ENCODE results near the gene GALM.
"Not testable (repeated sequence)": the region's sequence is repeated elsewhere in the genome, so short reads cannot be mapped to it uniquely, and the experiment has no call there.

The GALM gene

DNA sequence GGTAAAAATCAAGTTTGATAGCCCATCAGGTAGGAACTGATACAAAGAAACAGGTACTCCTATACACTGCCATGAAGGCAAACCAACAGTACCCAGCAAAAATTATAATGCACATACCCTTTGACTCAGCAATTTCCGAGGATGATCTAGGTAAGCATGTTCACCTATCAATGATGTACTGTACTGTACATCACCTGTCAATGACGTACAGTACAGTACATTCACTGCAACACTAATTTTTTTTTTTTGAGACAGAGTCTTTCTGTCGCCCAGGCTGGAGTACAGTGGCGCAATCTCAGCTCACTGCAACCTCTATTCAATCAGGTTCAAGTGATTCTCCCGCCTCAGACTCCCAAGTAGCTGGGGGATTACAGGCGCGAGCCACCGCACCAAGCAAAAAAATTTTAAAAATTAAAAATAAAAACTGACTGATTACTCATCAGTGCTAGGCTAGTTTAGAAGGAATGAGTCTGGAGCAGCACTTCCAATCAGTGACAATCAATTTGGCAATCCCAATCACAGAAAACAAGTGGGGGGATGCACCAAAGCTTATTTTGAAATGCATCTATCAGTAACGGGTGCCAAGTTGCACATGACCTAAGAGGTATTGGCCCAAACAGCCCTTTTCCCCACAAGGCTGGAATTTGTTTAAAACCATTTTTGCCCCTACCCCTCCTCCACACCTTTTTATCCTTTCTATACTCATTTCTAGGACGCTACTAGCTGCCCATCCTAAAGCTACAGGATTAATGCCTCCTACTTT lies 77.1 kb downstream of the GALM start:
- no peak for DNase-seq (ENCODE audit: low read depth)

DNA sequence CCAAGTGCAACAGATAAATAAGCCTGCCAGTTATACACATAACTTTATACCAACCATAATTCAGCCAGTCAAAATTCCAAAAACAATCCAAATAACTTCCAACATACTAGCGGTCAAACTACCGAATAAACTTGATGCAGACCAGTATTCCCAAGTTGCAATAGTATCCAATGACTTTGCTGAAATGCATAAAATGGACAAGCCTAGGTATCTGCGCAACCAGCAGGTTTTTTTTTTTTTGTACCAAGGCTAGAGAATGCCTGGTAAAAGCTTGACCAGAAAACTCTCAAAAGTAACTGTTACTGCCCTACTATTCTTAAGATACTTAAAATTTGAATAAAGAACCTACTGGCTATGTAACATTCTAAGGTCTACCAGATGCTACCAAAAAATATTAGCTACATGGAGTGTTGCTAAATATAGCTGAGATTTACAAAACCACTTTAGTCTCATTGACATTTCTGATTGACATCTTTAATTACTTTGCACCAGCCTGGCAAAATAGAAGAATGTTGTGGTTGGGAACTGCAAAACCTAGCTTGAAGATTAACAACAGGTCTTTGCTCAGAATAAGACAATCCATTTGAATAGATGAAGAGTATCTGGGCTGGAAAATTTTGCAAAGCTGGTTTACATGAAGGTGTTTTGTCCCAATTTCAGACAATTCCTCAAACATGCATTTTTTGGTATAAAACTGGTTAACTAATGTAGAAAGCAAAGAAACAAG lies 77.9 kb downstream of the GALM start:
- no peak for DNase-seq (ENCODE audit: low read depth)

DNA sequence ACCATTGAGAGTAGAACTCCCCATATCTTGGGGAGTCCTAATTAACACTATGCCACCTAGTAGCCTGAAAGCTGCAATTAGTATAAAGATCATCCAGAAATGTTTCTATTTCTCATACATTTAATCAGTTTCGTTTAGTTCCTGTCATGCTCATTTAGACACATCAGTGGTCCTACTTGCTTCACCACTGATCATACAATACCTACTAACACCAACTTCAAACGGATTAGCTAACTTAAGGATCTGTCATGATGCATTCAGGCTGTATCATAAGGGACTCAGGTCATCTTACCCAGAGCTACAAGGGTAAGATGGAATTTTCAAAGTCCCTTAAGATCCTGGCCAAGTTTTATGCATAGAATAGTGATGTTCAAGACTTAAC lies 78.5 kb downstream of the GALM start:
- no peak for DNase-seq (ENCODE audit: low read depth)

DNA sequence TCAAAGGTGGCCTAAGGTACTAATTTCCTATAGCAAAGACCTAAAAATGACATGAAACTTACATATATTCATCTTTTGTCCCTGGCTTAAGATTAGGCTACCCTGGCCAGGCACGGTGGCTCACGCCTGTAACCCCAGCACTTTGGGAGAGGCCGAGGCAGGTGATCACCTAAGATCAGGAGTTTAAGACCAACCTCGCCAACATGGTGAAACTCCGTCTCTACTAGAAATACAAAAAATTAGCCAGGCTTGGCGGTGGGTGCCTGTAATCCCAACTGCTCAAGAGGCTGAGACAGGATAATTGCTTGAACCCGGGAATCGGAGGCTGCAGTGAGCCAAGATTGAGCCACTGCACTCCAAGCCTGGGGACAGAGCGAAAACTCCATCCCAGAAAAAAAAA lies 79.4 kb downstream of the GALM start:
- no peak for DNase-seq (ENCODE audit: low read depth)

DNA sequence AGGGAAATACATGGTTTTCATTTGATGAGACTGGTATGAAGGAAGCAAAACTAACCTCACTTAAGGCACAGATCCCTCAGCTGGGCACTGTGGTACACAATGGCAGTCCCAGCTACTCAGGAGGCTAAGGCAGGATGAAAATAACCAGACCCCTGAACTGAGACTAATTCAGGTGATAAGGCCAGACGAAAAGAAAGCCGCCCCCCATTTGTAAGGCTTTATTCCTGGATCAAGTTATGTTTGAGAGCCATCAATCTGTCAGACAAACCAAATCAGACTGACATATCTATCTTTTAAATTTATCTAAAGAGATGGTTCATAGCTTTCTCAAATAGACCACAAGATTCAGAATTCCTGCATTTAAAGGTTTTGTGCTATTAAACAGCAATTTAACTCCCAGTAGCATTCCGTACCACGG lies 81.1 kb downstream of the GALM start:
- DNase-seq (ENCODE audit: low read depth): no peak

DNA sequence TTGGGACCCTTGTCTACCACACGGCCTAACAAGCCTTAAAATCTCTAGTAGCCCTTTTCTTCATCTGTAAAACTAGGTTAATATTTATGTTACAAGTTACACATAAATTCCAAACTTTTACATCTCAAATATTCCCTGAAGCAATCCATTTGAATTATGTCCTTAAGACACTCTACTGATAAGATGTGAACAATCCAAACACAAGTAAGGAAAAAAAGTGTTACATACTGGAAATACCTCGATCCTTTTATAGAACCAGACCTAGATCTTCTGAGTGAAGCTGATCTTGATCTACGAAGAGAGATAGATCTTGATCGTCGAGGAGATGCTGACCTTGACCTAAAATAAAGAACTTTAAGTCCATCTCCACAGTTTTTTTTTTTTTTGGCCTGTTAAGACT lies 81.9 kb downstream of the GALM start:
- no peak for DNase-seq (ENCODE audit: low read depth)

DNA sequence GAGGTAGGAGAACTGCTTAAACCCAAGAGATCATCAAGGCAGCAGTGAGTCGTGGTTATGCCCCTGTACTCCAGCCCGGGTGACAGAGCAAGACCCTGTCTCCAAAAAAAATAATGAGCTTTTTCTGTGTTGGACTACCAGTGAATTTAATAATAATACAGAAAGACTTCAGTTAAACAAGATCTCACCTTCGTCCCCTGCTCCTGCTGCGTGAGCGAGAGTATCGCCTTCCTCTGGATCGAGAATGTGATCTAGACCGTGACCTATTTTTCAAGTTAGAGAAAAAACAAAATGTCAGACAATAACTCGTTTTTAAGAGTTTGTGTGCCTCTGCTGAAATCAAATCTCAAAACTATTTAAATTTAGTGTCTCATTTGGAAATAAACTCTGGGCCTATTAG lies 82.5 kb downstream of the GALM start:
- no peak for DNase-seq (ENCODE audit: low read depth)

DNA sequence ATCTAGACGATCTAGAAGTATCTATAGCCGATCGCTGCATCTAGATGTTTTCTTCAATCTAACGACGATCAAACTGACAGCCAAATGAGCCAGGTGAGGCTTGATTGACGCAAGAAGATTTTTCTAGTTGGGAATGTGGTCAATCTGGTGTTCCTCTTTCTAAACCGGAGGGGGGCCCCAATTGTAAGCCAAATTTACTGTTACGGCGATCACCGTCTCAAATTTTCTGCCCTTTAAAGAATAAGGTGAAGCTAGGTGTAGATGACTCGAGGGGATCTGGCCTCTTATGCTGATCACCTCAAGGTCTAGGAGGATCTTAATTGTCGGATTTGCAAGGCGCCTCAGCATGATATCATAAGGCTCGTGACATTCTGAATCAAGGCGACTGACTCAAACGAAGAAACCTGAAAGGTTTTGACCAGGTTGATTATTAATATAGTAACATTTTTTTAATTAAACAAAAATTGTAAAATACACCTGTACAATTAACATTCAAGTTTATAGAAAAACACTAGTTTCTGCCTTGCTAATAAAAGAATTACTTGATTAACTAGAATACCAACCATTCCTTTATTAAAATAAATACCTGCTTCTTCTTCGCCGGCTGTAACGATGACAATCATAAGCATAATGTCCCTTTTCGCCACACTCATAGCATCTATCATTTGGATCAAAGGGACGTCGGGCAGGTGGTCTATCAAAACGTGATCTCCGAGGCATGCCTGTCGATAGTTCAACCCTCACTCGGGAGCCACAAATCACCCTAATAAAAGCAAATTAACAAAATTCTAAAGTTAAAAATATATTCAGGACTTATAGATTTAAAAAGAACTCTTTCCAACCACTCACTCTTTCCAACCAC lies 83.3 kb downstream of the GALM start:
- no peak for DNase-seq (ENCODE audit: low read depth)

DNA sequence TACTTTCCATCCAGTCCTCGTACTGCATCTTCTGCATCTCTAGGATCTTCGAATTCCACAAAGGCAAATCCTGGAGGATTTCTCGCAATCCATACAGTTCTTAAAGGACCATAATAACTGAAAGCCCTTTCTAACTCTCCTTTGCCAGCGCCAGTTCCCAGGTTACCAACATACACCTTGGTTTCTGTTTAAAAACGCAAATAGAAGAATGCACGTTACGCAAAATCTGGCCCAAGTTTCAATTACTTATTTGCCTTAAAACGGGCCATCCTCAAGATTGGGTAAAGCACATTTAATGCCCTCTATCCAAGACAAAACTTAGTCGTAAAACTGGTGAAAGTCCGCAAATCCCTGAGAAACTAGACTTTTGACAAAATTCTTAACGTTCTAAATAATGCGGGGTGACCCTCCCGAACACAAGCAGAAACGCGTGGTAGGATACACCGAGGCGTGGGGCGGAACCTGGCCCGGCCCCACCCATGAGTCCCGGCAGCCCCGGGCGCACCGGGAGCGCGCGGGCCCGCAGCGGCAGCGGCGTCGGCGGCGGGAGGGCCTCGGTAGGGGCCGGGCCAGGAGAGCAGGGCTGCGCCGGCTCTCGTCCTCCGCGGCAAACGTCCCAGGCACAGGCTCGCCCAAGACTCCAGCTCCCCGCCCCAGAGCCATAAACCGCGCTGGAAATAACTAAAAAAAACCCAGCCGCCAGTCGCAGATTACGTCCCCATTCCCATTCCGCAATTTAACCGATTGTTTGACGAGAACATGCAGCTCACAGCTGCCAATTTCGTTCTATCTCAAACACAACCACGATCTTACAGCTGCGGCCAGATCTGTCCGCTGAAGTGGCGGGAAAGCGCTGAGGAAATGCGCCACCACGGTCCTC lies 84.3 kb downstream of the GALM start:
- DNase-seq (ENCODE audit: low read depth): peak; percentile 29

DNA sequence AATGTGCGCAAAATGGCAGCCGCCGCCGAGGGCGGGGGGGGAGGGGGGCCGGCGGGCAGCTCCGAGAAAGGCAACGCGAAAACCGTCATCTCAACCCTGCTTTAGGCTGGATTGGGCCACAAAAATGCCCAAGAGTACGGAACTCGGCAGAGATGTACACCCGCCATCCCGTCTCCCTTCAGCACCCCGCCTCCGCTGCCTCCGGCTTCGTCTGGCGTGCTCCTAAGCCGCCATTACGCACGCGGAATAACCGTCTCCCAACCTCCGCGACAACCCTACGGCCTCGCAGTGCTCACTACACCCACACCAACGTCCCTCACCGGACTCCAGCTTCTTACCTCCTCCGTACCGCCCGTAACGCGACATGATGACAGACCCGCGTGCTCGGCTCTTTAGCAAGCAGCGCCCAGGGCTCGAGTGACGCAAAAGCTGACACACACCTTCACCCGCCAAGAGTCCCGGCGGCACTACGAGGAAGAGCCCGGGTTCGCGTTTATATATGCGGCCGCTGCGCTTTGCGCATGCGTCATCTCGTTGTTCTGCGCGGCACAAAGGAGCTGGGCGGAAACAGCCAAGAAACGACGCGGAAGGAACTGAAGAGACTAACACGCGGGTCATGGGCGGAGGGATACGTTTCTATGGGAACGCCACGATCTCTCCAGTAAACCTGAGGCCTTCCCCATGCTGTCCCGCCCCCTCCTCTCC lies 85.1 kb downstream of the GALM start, which contains the start of gene SRSF7:
SRSF7 (minus strand) TSS at position 471 of the 705 bp plus-strand sequence; CDS start at position 366, 105 bp downstream.
- peak; percentile 97 for DNase-seq (ENCODE audit: low read depth)

DNA sequence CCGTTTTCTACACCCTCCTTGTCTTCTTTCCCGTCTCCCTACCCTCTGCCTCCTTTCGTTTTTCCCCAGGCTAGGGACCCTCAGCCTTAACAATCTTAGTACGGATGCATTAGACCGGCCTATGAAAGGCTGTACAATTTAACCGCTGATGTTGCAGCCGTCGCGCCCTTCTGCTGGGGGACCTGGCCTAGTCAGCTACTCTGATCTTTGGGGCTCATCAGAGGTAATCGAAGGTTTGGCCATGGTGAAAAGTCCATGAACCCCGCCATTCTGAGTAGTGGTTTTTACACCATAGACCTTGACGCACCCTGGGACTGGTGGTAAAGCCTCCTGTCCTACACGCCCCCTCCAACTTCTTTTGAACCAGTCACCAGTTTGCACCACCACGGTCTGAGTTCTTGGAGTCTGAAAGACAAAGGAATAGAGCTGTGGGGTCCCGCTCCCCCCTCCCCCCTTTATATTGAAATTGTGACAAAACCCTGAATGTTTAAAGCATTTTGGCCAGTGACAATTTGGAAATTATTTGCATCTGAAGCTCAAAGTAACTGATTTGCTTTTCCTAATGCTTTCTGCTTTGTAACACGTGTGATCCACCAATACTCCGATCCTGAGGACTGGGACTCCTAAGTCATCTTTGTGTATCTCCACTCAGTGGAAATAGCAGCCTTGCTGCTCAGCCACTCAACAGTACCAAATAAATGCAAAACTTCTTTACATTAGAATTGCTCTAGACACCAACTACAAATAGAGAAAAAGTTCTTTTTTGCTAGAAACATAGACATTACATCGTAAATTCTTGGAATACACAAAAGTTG lies 85.9 kb downstream of the GALM start:
- no peak for DNase-seq (ENCODE audit: low read depth)

DNA sequence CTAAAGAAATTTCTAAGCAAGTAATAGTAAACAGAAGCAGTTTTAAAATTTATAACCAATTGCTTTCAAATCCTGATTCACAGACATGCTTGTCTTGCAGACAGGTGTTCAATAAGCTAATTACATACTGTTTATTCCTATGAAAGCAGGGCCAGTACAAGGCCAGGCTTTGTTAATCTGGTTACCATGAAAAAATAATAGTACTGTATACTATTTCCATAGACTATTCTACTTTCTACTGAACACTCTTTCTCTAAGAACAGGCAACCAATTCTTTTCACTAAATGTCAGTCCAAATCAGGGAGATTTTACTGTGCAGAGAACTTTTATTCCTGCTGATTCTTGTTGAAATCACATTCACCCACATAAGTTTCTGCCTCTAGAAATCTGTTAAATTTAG lies 88.1 kb downstream of the GALM start:
- no peak for DNase-seq (ENCODE audit: low read depth)

DNA sequence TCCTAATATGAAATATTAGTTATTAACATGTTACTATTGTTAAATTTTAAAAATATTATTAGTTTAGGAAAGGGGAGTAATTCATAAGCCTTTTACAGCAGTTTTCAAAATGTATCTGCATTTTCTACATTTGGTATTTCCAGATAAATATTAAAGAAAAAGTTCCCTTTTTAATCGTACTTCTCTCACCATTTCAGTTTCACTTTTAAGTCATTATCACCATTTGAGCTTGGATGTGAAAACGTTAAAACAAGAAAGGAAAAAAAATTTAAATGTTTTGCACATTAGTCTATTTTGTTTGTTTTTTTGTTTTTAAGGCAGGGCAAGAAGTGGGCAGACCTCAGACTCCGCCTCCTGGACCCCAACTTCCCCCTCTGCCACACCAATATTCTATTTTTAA lies 88.6 kb downstream of the GALM start:
- DNase-seq (ENCODE audit: low read depth): no peak

DNA sequence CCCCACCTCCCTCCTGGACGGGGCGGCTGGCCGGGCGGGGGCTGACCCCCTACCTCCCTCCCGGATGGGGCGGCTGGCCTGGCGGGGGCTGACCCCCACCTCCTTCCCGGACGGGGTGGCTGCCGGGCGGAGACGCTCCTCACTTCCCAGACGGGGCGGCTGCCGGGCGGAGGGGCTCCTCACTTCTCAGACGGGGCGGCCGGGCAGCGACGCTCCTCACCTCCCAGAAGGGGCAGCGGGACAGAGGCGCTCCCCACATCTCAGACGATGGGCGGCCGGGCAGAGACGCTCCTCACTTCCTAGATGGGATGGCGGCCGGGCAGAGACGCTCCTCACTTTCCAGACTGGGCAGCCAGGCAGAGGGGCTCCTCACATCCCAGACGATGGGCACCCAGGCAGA lies 90.0 kb downstream of the GALM start:
- DNase-seq (ENCODE audit: low read depth): not testable (repeated sequence)

DNA sequence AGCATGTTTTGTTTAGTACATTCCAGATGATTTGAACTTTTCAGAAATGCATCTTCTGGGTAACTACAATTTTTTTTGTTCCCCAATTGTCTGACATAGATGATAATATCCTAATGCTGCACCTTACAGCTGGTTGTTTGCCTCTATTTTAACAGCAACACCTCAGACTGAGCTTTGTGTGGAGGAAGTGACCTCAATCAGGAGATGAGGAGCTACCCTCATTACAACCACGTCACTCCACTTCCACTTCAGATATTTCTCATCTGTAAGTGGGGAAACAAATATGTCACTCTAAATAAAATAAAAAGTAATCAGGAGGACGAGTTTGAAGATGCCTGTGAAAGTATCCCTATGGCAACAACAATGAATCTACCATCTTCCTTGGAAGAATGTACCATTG lies 97.3 kb downstream of the GALM start:
- no peak for DNase-seq (ENCODE audit: low read depth)

DNA sequence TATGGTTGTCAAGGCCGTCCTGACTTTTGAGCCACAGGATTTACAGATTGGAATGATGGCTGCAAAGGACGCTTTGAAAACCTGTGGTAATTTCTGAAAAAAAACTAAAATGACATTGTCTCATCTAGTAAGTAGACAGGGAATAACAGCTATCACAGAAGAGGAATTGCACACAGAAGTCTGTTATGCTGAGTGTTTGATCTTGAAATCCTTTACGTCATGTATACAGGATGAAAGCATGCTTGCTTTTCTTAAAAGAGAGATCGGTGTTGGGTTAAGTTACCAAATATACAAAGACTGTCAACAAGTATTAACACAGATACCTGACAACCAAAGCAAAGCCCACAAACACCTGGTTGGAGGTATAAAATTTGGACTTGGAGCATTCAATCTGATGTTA lies 97.8 kb downstream of the GALM start:
- no peak for DNase-seq (ENCODE audit: low read depth)

DNA sequence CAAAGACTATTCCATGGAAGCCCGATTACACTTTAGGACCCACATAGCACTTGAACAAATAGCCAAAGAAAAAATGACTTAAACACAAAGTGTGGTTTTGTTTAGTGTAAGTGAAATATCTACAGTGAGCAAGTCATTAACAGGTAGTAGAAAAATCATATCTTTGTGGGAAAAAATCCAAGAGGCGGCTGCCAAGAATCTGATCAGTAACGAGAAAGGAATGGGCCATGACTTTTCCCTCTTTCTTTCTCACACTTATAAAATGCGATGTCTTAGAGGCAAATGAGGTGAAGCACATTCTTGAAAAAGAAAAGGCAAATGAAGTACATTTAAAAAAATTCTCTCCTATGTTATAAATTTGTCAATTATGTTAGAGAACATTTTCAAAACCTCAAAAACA lies 99.2 kb downstream of the GALM start:
- DNase-seq (ENCODE audit: low read depth): no peak

DNA sequence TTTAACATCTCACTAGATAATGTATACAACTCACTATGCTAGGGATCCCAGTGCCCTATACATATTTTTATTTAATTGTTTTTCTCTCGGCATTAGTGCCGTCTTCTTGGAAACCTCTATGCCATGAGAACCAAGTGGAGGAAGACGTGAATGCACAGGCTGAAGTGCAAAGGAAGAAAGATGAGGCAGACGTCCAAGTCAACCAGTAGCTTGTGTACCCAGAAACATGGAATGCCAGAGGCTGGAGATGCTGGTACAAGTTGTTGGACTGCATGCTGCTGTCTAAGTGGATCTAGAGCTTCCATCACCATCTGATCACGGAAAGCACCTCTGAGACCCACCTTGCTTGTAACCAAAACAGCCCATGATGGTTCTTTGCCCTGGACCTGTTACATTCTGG lies 99.6 kb downstream of the GALM start:
- no peak for DNase-seq (ENCODE audit: low read depth)

DNA sequence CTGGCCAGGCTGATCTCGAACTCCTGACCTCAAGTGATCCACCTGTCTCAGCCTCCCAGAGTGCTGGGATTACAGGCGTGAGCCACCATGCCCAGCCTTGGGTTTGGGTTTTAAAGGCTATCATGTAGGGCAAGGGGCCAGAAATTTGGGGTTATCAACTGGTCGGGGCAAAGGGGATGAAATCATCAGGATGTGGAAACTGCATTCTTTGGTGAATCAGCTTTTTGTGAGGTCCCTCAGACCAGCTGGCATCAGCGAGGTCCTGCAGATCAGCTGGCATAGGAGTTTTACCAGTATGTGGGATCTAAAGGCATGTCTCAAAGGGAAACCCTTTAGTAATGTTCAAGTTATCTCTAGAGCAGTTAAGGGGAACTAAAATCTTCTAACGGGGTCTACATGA lies 105.7 kb downstream of the GALM start:
- no peak for DNase-seq (ENCODE audit: low read depth)
